NB4 (cell line): ENCODE results near the gene UBR2.

Experiments used
- MYC ChIP-seq: IDR thresholded peaks from 2 replicates; pipeline ENCODE4 v1.6.1; 2011; ENCODE audit warnings: low read depth, low read length
- POLR2A ChIP-seq: IDR thresholded peaks from 2 replicates; pipeline ENCODE4 v1.6.1; 2011; ENCODE audit warnings: mild to moderate bottlenecking; ENCODE audit not compliant: insufficient read length; ENCODE audit errors: extremely low read depth
- TF ChIP-seq, protein P1 (sequence below): IDR thresholded peaks from one replicate; pipeline ENCODE4 v1.5.1; 2012; ENCODE audit warnings: low read depth, low read length

GRCh38 chr6:42561986-42562385 lies 1.8 kb upstream of the UBR2 start:
- TF ChIP-seq, protein P1, sequence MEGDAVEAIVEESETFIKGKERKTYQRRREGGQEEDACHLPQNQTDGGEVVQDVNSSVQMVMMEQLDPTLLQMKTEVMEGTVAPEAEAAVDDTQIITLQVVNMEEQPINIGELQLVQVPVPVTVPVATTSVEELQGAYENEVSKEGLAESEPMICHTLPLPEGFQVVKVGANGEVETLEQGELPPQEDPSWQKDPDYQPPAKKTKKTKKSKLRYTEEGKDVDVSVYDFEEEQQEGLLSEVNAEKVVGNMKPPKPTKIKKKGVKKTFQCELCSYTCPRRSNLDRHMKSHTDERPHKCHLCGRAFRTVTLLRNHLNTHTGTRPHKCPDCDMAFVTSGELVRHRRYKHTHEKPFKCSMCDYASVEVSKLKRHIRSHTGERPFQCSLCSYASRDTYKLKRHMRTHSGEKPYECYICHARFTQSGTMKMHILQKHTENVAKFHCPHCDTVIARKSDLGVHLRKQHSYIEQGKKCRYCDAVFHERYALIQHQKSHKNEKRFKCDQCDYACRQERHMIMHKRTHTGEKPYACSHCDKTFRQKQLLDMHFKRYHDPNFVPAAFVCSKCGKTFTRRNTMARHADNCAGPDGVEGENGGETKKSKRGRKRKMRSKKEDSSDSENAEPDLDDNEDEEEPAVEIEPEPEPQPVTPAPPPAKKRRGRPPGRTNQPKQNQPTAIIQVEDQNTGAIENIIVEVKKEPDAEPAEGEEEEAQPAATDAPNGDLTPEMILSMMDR, result no peak
- TF ChIP-seq MYC (no peak), POLR2A (no peak)
